Measurements from ENCODE around the gene MNAT1. TPM values are rescaled to one million over a fixed set of nuclear protein-coding genes. Genes with fewer than 3 reads are reported as not detected.

Gene MNAT1
- 111 TPM for total RNA-seq

DNA sequence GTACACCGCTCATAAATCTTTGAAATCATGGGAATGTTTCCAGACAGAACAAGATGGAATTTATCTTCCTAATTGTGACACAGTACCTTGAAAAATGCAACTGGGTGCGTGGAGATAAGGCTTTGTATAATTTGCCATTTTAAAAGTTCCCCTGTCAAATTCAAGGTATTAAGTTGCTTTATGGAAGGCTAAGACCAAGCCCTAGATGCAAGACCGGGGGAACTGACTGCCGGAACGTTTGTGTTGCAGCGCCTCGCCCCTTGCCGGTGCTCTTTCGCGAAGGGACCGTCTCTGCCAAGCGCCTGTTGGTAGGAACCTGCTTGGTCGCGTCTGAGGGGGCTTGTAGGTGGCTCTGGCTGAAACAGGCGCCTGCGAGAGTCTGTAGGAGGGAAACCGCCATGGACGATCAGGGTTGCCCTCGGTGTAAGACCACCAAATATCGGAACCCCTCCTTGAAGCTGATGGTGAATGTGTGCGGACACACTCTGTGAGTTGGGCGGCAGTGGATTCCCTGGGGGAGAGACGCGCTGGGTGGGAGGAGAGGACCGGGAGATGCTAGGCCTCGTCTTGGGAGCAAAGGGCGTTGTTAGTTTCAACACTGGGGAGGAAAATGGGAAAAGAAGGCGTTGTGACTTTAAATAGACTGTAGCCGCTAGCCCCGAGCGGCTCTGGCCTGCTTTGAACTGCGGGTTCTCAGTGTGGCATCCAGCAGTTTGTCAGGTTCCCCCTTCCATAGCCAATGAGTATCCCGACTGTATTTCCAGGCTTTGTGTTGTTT, at the start of gene MNAT1:
TSS of gene MNAT1 (plus strand) at position 297 of the 778 bp plus-strand sequence. CDS start at position 399, 102 bp downstream.

GRCh38 chr14:60723907-60724618, 10.5 kb upstream of the MNAT1 start, which contains the start of gene SIX4:
TSS of gene SIX4 (minus strand) at chr14:60724351. CDS start at chr14:60724074, 277 bp downstream.

DNA sequence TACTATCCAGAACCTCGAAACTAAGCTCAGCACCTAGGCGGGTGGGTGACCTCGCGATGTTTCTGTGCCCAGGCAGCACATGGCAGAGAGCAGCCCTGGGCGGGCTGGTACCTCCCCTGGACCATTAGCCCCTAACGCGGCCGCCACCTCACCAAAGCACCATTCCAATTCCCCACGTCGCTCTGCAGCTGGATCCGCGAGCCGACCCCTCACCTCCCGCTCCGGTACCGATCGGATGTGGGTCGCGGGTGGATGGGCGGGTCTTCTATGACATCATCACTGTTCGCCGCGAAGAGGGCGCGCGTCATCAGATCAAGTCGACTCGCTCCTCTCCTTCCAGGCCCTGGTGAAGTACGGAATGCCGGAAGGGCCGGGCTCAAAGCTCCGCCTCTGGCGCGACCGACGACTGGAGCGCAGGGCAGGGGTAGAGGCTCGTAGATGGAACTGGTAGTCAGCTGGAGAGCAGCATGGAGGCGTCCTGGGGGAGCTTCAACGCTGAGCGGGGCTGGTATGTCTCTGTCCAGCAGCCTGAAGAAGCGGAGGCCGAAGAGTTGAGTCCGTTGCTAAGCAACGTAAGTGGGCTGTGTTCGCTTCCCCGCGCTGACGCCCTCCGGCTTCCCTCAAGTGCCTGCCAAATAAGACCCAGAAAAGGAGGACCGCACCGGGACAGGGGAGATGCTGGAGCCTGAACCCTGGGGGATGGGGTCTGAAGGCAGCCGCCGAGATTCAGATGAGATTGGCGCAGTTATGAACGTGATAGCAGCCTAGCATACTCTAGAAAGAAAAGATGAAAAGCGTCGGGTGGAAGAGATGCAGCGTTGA, 246.5 kb downstream of the MNAT1 start, which contains the start of the genes SLC38A6 and TRMT5:
TSS of gene SLC38A6 (plus strand) at position 435 of the 822 bp plus-strand sequence. CDS start at position 468, 33 bp downstream.
TSS of gene TRMT5 (minus strand) at position 269 of the 822 bp plus-strand sequence. CDS start at position 163, 106 bp downstream.

Small RNAs within 50 kb of the gene (small RNA-seq; reads per million reads assigned to genes)
- gene RNU6-398P (ENCODE audit: low replicate concordance), result not detected

Other genes starting within 250 kb of the MNAT1 start
- not detected for gene C14orf39, start 248.7 kb upstream of the MNAT1 start, total RNA-seq
- not detected for gene SIX6, start 225.6 kb upstream of the MNAT1 start, total RNA-seq
- gene SIX1, start 85.3 kb upstream of the MNAT1 start, total RNA-seq, result 0.31 TPM
- 0.31 TPM for gene SIX4, start 10.4 kb upstream of the MNAT1 start, total RNA-seq
- gene TRMT5, start 246.3 kb downstream of the MNAT1 start, total RNA-seq, result 21.0 TPM
- gene SLC38A6, start 246.5 kb downstream of the MNAT1 start, total RNA-seq, result 111 TPM

Data from parietal lobe (tissue), 2 donors.